AG04450 (cell line): ENCODE results near the gene PLEKHG2. TPM values are rescaled to one million over a fixed set of nuclear protein-coding genes. Genes with fewer than 3 reads are reported as not detected.

Experiments
- CTCF ChIA-PET: fragments of 300-600, 350-600 bp; formaldehyde crosslinking; extraction: SDS; loops from one replicate; lab custom pipeline; 2022; ENCODE audit warnings: antibody characterized with exemption, inconsistent platforms; lab: Charles Lee
- POLR2A ChIA-PET: fragments of 350-600 bp; formaldehyde crosslinking; extraction: SDS; loops from one replicate; lab custom pipeline; 2021; ENCODE audit warnings: antibody characterized with exemption, inconsistent platforms; lab: Yijun Ruan, JAX
- DNase-seq: peaks from one replicate; pipeline ENCODE4 v3.0.0-alpha.2; 2011; ENCODE audit warnings: low read depth, low spot score
- H3K27ac ChIP-seq: one replicate; pipeline ENCODE4 v1.5.1; 2012; ENCODE audit warnings: low read depth, low read length, control low read depth
- H3K27me3 ChIP-seq: one replicate; pipeline ENCODE4 v1.6.0; 2012; ENCODE audit warnings: low read length; ENCODE audit not compliant: control insufficient read depth, insufficient read depth
- H3K4me3 ChIP-seq: 2 replicates; pipeline ENCODE4 v1.5.1; 2011; ENCODE audit warnings: mild to moderate bottlenecking, low read depth, low read length, control low read depth
- H3K9me3 ChIP-seq: 2 replicates; pipeline ENCODE4 v1.5.1; 2012; ENCODE audit warnings: low read length; ENCODE audit not compliant: control insufficient read depth, insufficient read depth
- polyA plus RNA-seq: library from polyadenylated mRNA; depleted of rRNA; stranded (reverse); fragments of >200 nt; gene quantifications from 2 replicates; pipeline ENCODE4 v1.2.3, GENCODE V29; 2011
- TF ChIP-seq, protein P1 (sequence below): IDR thresholded peaks from 2 replicates; pipeline ENCODE4 v1.5.1; 2011; ENCODE audit warnings: low read depth, low read length, control low read depth, inconsistent platforms

The PLEKHG2 gene
- polyA plus RNA-seq, 1 experiment = 12.3 TPM

DNA sequence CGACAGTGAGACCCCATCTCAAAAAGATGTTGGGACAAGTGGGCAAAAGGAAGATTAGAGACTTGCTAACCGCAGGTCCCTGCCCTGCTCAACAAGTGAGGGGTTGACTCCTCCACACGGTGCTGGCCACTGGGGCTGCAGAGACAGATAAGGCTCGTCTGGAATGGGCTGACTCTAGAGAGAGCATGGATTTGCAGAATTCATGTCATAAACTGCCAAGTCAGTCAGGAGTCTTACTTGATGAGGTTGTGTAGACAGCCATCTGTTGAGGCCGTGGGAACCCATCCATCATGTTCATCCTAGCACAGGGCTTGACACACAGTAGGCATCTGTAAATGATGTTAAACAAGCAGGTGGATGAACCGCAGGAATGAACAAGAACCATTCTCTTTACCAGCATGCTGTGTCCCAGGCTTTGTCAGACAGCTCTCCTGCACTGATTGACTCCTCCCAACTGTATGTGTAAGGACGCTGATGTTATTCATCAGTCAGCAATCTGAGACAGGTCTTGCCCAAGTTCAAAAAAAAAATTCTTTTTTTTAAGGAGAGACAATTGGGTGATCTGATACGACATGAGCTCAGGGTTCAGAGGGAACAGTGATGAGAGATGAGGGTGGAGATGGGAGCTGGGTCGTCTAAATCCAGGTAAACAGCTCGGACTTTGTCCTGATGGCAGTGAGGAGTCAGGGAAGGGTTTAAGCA is 30.4 kb upstream of the PLEKHG2 start:
- Histone ChIP-seq H3K4me3 (no peak overlapping the region), H3K27me3 (no peaks in the 10 kb centered on the region), H3K9me3 (no peaks in the 10 kb centered on the region), H3K27ac (no peak overlapping the region)
- POLR2A ChIA-PET = interaction anchor here (0.6 to 1.2 kb wide), 3 partner anchors 9 to 365 kb away, joined by 3 to 4 read pairs (median 3); partner anchors contain the start of genes MED29, PAF1 and RPS16
- DNase-seq = no peak
- TF ChIP-seq, protein P1, sequence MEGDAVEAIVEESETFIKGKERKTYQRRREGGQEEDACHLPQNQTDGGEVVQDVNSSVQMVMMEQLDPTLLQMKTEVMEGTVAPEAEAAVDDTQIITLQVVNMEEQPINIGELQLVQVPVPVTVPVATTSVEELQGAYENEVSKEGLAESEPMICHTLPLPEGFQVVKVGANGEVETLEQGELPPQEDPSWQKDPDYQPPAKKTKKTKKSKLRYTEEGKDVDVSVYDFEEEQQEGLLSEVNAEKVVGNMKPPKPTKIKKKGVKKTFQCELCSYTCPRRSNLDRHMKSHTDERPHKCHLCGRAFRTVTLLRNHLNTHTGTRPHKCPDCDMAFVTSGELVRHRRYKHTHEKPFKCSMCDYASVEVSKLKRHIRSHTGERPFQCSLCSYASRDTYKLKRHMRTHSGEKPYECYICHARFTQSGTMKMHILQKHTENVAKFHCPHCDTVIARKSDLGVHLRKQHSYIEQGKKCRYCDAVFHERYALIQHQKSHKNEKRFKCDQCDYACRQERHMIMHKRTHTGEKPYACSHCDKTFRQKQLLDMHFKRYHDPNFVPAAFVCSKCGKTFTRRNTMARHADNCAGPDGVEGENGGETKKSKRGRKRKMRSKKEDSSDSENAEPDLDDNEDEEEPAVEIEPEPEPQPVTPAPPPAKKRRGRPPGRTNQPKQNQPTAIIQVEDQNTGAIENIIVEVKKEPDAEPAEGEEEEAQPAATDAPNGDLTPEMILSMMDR = no peak
- CTCF ChIA-PET = interaction anchor here (1.1 kb wide), 1 partner anchor 16 kb away, joined by 6 read pairs; no protein-coding TSS in a partner anchor

DNA sequence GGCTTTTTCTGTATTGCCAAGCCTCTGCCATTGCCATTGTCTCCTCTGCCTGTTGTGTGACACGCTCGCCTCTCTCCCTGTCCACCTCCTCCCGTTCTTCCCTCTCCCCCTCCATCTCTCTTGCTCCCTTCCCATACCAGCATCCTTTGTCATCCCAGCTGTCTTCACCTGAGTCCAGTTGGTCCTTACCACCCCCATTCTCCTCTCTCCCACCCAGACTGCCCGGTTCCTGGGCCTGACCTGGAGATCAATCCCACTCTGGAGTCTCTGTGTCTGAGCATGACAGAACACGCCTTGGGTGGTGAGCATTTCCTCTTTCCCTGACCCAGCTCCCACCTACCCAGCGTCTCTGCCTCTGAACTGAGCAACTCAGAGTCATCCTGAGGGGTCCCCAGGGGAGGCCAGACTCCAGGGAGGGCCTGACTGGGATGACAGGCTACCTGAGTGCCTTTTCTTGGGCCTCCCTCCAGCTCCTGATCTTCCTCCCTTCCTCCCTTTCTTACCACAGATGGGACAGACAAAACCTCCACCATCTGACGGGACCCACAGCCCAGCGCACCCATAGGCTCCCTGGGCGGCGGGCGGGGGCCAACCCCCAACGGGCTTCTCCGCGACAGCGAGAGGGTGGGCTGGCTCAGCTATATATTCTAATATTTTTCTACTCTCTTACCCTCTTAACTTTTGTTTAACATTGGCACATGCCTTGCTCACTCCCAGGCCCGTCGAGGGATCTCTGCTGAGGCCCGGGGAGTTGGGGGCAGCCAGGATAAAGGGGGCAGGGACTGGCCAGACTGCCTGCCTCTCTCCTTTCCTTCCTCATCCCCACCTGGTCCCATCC is 29.3 kb upstream of the PLEKHG2 start:
- TF ChIP-seq, protein P1 = no peak
- no peaks in the 10 kb centered on the region for H3K9me3 ChIP-seq
- H3K27ac ChIP-seq = no peak overlapping the region
- ChIA-PET CTCF (interaction anchor here (1.1 kb wide), 1 partner anchor 15 kb away, joined by 6 read pairs; no protein-coding TSS in a partner anchor), POLR2A (no interaction called here)
- H3K27me3 ChIP-seq = no peaks in the 10 kb centered on the region
- H3K4me3 ChIP-seq = no peak overlapping the region
- no peak for DNase-seq

DNA sequence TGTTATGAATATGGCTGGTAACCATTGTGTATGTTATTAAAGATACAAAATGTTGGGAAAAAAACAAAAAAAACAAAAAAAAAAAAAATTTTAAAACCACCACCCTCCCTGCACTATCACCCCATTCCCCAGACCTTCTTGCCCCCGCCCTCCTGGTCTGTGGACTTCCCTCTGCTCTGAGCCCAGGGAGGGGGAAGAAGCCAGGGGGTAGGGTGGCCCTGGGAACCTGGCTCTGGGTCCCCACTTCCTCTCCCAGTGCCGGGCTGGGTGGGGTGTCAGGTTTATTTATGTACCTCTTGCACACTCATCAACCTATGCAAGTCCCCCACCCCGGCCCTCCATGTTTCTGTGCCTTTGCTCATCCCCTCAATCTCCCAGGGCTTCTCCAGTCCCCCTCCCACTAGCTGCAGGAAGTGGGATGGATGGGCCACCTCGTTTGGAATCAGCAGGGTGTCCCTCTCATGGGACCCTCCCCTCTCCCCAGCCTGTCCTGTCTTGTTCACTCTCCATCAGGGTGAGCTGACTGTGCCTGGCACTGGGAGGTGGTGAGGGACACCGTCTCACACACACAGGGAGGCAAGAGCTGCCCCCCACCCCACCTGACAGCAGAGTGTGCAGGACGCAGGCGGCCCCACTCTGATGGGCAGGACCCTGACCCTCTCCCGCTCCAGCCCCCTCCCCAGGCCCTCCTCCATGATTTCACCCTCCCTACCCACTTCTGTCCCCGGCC is 27.5 kb upstream of the PLEKHG2 start:
- TF ChIP-seq, protein P1 = no peak
- Histone ChIP-seq H3K9me3 (no peaks in the 10 kb centered on the region), H3K27ac (no peak overlapping the region), H3K27me3 (no peaks in the 10 kb centered on the region), H3K4me3 (no peak overlapping the region)
- ChIA-PET CTCF (interaction anchor here (1.0 to 1.2 kb wide), 2 partner anchors 9 to 13 kb away, joined by 3 read pairs; no protein-coding TSS in a partner anchor), POLR2A (interaction anchor here (0.7 kb wide), 1 partner anchor 555 kb away, joined by 4 read pairs; no protein-coding TSS in a partner anchor)
- DNase-seq = no peak

DNA sequence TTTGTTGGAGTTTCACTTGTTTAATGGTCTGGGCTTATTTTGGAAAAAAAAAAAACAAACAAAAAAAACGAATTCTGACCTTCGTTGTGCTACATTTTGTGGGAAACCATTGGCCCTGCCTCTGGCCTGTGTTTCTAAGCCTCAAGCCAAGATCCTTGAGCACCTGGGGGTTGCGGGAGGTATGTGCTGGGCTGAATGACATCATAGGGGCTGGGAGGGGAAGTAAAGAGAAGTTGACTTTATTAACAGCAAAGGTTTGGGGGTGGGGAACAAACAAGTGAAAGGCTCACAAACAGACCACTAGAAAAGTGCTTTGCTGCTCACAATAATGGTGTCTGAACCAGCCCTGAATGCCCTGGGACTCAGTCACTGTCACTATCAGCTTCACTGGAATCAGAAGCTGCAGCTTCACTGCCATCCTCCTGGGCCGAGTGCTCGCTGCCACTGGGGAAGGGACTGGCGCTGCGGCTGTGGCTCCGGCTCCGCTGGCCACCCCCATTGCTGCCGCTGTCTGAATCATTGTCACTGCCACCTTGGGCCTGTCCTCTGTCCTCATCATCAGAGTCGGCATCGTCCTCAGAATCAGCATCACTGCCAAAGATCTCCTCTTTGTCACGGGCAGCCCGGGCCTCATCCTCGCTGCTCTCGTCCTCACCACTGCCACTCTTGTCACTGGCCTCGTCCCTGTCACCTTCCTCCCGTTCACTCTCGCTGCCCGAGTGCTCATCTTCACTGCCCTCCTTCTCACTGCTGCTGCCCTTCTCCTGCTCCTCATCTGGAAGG is 26.6 kb upstream of the PLEKHG2 start:
- Histone ChIP-seq H3K27me3 (no peaks in the 10 kb centered on the region), H3K4me3 (no peak overlapping the region), H3K9me3 (peaks cover 3% of the 10 kb centered on the region; the same call in 1 of the 2 replicates), H3K27ac (no peak overlapping the region)
- TF ChIP-seq, protein P1 = no peak
- ChIA-PET POLR2A (no interaction called here), CTCF (interaction anchor here (1.0 to 1.2 kb wide), 2 partner anchors 10 to 12 kb away, joined by 3 read pairs; no protein-coding TSS in a partner anchor)
- no peak for DNase-seq
